Activated T-cell treated with anti-CD3 and anti-CD28 coated beads, Interleukin-2, amount 50 U/mL, for 1 hour (primary cell): ENCODE measurements around the gene DEPDC1B.
"Not testable (repeated sequence)": the region's sequence is repeated elsewhere in the genome, so short reads cannot be mapped to it uniquely, and the experiment has no call there.

Experiments used
- DNase-seq: peaks from one replicate; pipeline ENCODE4 v3.0.0-alpha.2; 2020

Gene DEPDC1B

DNA sequence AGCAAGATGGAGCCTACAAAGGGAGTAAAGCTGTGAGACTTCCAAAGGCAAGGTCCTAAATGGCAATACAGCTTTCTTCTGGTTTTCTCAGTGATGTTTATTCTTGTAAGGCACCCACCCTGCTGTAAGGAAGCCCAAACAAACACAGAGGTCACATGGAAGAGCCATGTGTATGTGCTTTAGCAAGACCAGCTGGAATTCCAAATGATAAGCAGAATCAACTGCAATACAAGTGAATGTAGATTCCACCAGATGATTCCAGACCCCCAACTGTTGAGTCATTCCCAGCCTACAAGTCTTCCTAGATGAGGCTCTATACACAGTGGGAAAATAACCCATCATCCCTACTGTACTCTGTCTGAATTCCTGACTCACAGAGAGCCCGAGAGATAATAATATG is 122.8 kb downstream of the DEPDC1B start:
- DNase-seq = no peak

DNA sequence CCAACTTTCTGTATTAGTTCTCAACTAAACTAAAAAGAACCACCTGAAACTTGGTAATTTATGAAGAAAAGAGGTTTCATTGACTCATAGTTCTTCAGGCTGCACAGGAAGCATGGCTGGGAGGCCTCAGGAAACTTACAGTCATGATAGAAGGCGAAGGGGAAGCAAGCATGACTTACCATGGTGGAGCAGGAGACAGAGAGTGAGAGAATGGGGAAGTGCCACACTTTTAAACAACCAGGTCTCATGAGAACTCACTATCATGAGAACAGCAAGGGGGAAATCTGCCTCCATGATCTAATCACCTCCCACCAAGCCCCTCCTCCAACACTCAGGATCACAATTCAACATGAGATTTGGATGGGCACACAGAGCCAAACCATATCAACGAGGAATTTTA is 123.5 kb downstream of the DEPDC1B start:
- DNase-seq = no peak

DNA sequence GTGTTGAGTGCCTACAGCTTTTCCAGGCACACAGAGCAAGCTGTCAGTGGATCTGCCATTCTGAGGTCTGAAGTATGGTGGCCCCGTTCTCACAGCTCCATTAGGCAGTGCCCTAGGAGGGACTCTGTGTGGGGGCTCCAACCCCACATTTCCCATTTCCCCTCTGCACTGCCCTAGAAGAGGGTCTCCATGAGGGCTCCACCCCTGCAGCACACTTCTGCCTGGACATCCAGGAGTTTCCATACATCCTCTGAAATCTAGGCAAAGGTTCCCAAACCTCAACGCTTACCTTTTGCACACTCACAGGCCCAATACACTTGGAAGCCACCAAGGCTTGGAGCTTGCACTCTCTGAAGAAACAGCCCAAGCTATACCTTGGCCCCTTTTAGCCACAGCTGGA is 131.3 kb downstream of the DEPDC1B start:
- DNase-seq = no peak

DNA sequence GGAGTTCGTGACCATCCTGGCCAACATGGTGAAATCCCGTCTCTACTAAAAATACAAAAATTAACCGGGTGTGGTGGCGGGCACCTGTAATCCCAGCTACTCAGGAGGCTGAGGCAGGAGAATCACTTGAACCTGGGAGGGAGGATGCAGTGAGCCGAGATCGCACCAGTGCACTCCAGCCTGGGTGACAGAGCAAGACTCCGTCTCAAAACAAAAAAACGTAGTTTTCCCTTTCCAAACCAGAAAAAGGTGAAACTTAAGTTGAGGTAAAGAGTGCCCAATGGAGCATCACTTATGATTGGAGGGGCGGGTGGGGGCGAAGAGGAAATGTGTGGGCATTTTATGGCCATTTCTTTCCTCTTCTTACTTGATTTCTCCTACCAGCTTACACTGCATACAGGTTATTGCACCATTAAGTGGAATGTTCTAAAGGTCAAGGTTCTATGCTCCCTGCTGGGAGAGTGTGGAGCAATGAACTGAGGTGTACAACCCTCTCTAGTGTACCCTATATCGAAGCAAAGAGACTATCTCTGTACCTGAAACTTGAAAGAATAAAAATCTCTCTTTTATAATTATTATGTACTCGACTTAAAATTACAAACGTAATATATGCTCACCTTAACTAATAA is 136.2 kb downstream of the DEPDC1B start:
- no peak for DNase-seq

DNA sequence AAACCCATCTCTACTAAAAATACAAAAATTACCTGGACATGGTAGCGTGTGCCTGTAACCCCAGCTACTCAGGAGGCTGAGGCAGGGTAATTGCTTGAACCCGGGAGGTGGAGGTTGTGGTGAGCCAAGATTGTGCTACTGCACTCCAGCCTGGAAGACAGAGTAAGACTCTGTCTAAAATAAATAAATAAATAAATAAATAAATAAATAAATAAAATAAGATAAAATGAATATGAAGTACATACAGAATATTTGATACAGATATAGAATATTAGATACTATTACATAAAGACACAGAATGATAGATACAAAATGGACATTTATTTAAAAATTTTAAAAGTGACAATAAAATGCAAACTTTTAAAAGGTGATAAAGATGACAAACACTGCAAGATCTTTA is 146.7 kb downstream of the DEPDC1B start:
- DNase-seq = not testable (repeated sequence)

DNA sequence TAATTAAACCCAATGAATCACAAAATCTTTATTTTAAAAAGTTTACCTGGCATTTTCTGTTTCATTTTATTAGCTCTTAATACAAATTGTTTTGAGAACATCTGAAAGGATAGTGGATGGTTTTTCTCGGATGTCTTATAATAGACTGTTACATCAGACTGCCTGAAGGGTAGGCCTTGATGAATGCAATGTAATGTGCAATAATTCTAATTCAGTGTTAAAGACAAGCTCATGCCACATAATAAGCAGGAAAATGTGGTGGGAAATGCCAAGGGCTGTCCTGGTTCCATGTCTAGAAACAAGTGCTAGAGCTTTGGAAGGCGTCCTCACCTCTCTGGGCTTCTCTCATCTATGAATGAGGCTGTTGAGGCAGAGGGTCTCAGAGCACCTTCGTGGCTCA is 148.1 kb downstream of the DEPDC1B start:
- no peak for DNase-seq

DNA sequence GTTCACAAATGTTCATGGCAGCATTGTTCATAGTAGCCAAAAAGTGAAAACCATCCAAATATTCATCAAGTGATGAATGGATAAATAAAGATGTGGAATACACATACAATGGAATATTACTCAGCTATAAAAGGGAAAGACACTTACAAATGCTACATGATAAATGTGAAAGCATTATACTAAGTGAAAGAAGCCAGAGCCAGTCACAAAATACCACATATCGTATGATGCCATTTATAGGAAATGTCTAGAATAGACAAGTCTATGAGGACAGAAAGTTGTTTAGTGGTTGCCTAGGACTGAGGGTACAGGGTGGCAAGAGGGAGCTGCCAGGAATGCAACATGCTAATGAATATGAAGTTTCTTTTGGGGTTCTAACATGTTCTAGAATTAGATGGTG is 148.7 kb downstream of the DEPDC1B start:
- DNase-seq = no peak

DNA sequence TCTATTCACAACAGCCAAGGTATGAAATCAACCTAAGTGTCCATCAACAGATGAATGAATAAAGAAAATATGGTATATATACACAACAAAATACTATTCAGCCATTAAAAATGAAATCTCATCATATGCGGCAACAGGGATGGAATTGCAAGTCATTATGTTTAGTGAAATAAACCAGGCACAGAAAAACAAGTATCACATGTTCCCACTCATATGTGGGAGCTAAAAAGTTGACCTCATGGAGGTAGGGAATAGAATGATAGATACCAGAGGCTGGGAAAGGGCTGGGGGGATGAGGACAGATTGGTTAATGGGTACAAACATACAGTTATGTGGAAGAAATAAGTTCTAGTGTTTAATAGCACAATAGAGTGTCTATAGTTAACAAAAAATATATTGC is 149.7 kb downstream of the DEPDC1B start:
- no peak for DNase-seq

DNA sequence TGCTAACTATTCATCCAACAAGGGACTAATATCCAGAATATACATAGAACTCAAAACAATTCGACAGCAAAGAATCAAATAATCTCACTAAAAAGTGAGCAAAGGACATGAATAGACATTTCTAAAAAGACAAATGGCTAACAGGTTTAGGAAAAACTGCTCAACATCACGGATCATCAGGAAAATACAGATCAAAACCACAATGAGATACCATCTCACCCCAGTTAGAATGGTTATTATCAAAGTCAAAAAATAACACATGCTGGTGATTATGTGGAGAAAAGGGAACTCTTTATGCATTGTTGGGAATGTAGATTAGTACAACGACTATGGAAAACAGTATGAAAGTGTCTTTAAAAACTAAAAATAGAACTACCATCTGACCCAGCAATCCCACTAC is 150.1 kb downstream of the DEPDC1B start:
- DNase-seq = no peak
